HG03196 (cell line): ENCODE results near the gene KRTAP10-11.
"Not testable (repeated sequence)": the region's sequence is repeated elsewhere in the genome, so short reads cannot be mapped to it uniquely, and the experiment has no call there.

ENCODE experiments used
- ATAC-seq: cut with Tn5 transposase; IDR thresholded peaks from one replicate; pipeline ENCODE4 v1.9.1; 2021; ENCODE audit not compliant: unreplicated experiment

Gene KRTAP10-11

DNA sequence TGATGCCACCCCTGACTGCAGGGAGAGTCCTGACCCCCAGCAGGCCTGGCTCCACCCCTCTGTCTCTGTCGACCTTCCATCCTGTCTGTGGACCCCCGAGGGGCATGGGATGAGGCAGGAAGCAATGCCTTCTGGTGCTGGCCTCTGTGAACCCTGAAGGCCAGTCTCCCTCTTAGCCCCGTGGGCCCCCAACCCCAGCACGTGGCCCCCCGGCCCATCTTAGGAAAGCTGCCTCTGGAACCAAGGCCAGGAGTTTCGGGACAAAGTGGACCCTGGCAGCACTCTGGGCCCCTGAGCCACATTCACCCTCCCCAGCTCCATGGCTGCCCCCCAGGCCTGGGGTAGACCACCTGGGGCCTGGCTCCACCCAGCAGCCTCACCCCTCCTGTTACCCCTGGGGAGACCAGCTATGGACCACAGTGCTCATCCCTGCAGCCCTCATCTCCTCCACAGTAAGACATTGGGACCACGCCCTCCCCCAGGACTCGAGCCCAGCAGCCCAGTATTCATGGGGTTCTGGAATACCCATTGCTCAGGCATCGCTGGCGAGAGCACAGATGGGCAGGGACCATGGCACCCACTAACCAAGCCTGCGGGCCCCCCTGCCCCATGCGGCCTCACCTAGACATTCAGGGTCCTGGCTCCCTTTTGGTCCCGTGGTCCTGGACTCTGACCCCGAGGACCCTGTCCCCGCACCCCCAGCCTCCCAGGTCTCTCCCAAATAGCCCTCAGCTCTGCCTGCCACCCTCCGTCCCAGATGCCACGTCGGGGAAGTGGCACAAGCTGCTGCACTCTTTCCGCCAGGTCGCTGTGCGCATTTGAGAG, 7.5 kb upstream of the KRTAP10-11 start:
- not testable (repeated sequence) for ATAC-seq

DNA sequence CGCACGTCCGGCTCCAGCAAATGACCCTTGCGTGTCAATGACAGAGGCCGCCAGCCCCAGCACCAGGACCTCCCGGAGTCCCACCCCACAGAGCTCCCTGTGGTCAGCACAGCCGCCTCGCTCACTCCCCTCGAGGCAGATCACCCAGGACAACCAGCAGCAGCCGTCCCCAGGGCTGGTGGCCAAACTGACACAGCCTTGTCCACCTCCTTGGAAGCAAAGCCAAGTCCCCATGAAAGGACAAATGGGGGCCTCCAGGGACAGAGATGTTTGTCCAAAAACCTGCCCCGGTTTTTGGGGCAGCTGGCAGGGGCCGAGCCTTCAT, 6.9 kb upstream of the KRTAP10-11 start:
- ATAC-seq, result no peak

DNA sequence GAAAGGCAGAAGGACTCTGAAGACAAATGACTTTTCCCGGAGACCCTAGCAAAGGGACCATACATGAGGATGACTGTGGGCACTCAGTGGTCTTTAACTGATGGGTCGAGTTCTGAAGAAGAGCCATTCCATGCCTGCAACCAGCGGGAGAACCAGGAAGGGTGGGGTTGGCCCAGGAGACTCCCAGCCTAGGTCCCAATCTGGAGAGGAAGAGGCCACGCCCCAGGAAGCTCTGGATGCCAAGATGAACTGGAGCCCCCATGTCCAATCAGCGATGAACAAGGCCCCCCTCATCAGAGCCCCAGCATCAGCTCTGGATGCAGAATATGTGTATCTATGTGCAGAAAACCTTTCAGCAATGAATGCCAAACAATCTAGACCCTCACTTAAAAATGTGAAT, 5.5 kb upstream of the KRTAP10-11 start:
- no peak for ATAC-seq

DNA sequence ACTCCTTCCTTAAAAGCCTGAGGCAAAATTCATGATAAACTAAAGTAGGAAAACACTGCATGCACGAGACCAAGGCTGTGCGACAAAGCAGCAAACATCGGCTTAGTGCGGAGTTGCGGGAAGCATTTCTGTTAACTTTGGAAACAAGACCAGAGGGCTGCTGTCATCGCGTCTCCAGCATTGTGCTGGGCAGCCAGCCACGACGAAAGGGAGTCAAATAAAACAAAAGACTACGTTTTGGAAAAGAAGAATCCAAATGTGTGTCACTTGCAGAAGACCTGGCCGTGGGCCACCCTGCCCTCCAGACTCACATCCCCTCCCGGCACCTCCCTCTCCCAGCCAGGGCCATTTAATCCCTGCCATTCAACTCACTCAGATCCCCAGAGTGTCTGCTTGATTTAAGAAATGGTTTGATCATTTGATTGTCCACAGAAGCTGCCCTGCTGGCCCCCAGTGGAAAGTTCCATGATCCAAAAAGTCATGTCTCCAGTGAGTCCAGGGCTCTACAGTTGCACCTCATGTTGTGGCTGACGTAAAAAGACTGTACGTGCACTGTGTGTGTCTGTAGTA, 2.4 kb upstream of the KRTAP10-11 start:
- ATAC-seq, result no peak

DNA sequence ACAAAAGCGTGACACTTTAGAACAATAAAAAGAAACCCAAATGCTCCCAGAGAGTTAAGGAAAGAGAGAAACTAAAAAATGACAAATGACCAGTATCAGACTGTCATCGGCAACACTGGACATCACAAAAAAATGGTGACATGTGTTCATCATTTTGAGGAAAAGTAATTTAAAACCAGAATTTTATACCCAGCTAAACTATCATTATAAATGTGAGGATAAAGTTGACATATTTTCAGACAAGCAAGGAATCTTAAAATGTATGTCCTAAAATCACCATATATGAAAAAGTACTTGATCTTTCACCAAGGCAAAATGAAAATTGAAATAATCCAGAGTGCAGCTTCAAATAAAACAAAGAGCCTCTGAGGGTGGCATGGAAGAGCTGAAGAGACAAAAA, 1.3 kb upstream of the KRTAP10-11 start:
- no peak for ATAC-seq

DNA sequence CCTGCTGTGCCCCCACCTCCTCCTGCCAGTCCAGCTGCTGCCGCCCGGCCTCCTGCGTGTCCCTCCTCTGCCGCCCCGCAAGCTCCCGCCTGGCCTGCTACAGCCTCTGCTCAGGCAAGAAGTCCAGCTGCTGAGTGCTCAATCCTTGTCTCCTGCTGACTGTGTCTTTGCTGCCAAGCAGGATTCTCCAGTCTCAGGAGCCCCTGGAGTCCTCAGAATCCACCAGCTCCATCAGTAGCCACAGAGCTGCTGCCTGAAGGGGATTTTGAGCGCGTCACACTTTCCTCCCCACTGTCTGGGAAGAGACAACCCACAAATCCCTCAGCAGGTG, 973 bp downstream of the KRTAP10-11 start:
- no peak for ATAC-seq

DNA sequence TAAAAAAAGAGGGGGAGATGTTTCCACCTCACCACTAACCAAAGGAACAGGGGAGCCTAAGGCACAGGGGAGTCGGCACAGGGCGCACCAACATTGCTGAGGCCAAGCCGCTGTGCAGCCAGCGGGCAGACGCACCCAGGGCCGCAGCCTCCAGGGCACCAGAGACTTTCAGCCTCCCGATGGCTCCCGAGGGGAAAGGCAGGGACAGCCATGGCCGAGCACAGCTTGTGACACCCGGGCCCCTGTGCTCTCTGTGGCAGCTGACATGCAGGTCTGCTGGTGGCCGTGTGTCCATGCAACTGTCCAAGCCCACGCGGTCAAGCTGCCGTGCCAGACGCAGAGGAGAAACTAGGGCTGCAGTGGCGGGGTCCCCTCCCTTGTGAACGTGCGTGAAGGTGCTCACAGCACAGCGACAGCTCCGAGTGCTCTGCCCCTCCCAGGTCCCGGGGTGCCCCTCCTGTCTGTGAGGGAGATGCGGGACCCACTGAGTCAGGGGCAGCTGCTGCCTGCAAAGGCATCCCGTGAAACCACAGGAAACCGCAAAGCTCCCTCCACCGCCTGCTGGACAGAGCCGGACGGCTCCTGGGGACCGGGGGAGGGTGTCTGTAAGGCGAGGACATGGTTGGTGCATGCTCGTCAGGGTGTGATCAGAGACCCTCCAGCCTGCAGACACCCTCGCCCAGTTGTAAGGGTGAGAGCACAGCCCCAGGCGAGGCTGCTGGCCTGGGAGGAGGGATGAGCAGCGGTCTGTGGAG, 2.5 kb downstream of the KRTAP10-11 start:
- ATAC-seq, result no peak

DNA sequence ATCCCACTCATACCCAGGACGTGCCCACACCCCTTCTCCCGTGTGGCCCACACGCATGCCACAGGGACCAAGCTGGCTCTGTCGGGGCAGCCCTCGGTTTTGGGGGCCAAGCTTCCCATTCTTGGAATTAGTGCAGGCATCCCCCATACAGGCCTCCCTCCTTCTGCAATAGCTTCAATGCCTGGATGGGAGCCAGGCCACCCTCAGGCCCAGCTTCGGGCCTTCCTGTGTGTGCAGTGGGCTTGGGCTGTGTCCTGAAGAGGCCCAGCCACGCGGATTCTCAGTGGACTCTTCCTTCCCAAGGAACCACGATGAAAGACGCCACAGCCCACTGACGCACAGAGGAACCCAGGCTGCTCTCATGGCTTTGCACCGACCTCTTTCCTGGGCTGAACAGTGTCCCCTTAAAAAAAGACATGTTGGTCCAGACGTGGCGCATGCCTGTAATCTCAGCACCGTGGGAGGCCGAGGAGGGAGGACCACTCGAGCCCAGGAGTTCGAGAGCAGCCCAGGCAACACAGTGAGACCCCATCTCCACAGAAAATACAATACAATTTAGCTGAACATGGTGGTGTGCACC, 3.4 kb downstream of the KRTAP10-11 start:
- ATAC-seq, result no peak

DNA sequence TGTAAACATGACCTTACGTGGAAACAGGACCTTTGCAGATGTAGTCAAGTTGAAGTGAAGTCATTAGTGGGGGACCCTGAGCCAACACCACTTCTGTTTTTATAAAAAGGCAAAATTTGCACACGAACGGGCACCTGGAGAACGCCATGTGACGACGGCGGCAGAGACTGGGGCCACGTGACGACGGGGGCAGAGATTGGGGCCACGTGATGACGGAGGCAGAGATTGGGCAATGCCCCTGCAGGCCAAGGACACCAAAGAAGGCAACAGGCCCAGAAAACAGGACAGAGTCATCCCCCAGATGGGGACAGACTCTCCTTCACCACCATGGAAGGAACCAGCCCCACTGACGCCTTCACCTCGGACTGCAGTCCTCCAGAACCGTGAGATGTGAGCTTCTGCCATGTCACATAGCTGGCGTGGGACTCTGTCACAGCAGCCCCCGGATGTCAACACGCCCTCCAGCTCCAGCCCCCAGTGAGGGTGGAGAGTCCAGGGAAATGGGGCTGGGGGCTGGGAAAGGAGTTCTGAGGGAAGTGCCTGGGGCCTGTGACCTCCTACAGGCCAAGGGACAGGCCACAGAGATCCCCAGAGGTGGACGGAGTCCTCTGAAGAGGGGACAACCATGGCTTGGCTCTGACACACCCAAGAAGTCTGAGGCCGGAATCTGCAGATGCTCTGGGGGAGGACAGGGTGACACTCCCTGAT, 4.2 kb downstream of the KRTAP10-11 start:
- no peak for ATAC-seq

DNA sequence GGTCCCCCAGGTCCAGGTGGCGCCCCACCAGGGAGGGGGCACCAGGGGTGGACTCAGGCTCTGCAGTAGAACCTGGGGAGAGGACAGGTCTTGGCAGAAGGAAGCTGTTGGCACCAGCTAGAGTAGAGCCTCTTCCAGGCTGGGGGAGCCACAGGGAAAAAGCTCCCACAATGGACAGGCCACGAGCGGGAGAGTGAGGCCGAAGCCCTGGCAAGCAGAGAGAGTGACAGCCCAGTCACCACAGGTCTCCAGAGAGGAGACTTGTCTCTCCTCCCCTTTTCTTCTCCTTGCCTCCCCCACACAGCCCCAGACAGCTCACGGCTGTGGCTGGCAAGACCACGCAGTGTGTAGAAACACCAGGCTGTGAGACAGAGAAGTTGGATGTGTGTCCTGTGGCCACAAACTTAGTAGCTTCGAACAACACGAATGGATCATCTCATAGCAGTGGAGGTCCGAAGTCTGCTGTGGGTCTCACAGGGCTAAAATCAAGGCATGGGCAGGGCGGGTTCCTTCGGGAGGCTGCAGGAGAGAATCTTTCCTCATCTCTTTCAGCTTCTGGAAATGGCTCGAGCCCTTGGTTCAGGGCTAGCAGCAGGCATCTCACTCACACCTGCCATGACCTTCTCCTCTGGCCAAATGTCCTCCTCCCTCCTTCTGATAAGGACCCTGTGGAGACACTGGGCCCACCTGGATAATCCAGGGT, 4.9 kb downstream of the KRTAP10-11 start:
- ATAC-seq, result no peak

DNA sequence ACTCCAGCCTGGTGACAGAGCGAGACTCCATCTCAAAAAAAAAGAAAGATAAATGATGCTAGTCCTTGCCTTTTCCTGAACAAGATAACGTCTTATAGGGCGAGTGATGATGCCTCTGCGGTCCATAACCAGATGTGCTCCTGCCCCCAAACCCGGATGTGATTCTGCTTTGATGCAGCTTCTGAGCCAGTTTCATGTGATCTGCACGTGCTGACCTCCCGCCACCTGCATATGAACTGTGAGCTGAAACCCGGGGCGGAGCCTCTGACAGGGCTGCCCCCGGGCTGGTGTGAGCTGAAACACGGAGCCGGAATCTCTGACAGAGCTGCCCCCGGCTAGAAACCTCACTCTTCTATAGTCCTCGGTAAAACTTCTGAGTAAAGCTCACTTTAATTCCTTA, 6.9 kb downstream of the KRTAP10-11 start:
- no peak for ATAC-seq

DNA sequence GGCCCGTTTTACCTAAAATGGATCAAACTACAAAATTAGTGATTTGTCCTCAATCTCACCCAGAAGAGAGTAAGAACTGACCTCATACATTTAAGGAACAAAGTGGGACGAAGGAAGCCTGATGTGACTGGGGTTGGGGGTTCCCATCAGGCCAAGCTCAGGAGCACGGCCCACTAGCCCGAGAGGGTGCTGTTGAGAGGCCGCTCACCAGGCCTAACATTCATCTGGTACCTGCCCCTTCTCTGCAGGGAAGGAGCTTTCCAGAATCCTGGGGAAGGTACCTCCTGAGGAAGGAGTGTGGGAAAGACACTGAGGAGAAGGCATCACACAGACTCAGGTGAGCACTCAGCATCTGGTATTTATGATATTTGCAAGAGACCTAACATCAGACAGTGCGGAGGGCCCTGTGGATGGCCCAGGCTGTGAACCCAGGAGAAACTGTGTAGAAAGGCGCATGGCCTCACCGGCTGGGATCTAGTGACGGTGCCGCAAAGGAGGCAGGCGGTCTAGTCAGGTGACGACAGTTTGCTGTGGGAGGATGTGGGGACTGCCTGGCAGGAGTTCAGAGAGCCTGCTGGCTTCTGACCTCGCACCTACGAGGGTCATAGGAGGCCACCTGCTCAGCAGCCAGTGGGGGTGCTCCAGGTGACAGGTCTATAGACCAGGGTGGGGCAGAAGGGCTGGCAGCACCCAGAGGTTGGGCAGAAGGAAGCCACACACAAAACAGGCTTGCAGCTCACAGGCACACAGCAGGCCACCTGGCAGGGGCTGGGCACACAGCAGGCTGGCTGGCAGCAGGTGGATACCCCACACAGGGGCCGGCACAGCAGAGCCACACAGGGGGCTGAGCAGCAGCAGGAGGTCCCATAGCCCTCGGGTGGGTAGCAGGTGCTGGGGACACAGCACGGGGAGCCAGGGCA, 7.7 kb downstream of the KRTAP10-11 start:
- ATAC-seq, result no peak

DNA sequence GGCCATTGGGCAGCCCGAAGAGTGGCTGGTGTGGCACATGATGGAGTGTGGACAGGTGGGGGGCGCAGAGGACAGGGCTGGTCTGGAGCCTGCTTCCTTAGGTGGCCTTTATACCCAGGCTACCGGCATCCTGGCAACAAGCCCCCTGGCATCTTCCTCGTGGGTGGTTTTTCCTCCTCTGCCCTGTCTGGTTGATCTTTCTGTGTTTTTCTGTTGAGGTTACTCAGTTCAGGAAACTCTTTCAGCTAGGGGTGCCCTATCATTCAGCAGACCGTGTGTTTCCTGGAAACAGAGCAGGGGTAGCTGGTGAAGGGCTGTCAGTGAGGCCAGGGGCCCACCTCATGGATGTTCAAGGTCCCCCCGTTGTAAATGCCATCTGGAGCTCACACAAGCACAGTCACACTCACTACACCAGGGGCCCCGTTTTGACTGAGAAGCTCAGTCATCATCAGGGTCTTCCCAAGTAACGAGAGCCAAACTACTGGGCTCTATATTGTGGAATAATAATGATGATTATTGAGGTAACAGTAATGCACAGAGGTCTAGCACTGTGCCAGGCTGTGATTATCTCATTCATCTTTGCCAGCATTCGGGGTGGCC, 8.5 kb downstream of the KRTAP10-11 start, which contains the start of gene KRTAP12-4:
Gene KRTAP12-4, minus strand, starts transcription at position 84 of the 600 bp plus-strand sequence. Its CDS starts 45 bp downstream, at position 39.
- ATAC-seq, result no peak

DNA sequence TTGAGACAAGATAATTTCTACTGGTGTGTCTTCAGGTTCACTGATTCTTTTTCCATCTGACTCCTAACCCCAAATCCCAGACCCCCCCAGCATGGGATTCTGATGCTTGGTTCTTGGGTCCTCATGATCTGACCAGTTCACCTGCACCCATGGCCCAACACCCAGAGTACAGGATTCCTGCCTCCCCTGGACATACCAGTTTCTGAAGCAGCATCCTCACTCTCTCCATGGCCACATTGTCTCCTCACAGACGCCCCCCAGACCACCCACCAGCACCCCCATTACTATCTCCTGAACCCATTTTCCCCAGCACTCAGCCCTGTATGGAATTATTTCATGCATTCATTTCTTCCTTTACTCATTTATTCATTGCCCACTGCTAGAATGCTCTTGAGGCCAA, 10.7 kb downstream of the KRTAP10-11 start:
- no peak for ATAC-seq

DNA sequence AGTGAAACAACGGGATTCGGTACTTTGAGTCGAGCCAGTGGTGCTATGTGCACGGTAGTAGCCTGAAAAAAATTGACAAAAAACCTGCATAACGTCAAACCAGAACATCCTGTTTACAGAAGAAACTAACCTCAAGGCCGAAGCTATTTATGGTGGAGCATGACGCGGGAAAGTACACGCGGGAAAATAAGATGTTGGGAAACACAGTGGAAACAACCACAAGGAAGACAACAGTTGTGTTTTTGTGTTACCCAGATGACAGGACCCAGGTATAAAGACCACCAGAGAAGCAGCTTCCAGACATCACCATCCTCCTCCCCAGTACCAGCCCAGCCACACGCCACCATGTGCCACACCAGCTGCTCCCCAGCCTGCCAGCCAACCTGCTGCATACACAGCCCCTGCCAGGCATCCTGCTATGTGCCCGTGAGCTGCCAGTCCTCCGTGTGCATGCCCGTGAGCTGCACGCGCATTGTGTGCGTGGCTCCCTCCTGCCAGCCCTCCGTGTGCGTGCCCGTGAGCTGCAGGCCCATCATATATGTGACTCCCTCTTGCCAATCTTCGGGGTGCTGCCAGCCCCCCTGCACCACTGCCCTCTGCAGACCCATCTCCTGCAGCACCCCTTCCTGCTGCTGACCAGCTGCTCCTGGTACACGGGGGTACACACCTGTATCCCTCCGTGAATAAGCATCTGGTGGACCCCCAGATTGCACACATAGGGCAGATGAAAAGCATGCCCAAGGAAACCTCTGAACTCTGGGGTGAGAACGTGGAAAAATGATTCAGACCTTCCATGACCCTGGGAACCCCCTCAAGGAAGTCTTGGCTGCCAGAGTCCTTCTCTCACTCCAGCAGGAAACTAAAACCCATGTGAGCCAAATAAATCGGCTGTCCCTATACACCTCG, 11.7 kb downstream of the KRTAP10-11 start, which contains the start of gene KRTAP12-3:
Gene KRTAP12-3, plus strand, starts transcription at position 298 of the 906 bp plus-strand sequence. Its CDS starts 48 bp downstream, at position 346.
- no peak for ATAC-seq

DNA sequence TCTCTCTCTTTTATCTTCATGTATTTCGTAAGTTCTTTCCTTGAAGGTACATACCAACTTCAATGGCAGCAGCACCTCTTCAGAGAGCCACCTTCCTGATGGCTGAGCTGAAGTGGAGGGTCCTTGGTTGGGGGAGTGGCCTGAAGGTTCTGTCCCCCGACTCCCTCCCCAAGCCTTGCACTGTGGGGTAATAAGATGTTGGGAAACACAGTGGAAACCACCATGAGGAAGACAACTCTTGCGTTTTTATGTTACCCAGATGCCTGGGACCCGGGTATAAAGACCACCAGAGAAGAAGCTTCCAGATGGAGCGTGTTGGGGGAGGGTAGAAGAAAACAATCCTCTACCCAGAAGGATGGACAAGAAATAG, 12.3 kb downstream of the KRTAP10-11 start:
- no peak for ATAC-seq

DNA sequence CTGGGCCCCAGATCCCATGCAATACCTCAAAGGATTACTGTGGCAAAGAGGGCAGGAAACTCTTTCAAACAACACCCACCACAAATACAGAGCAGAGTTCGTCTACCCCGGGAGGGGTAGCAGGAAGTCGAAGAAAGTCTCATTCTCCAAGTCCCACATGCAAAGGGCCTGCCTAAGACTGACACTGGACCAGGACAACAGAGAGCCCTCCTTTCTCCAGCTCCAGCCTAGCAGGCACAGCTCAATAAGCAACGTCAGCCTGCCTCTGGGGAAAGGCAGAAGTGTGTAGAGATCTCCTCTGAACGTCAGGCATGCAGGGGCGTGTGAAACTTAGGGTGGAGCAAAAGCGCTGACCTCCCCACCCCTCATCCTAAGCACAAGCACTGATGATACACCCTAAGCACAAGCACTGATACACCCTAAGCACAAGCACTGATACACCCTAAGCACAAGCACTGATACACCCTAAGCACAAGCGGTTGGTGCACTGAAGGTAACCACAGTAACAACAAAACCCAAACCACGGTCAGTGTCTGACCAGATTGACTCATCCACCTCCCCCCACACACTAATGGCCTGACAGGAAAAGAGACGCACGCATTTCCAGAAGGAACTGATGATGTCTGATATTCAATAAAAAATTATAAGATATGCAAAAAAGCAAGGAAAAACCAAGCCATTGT, 12.8 kb downstream of the KRTAP10-11 start:
- ATAC-seq, result no peak
